GM12878 (cell line): ENCODE measurements around the gene DLX1. TPM values are rescaled to one million over a fixed set of nuclear protein-coding genes. Genes with fewer than 3 reads are reported as not detected.
A peak's percentile ranks its signal among the peaks of the same experiment; 100 is the strongest.

Experiments used
- ATAC-seq: fragments of 200-7000 bp; cut with Tn5 transposase; 3 replicates; pipeline ENCODE4 v1.9.1; 2020; ENCODE audit warnings: mild to moderate bottlenecking, moderate library complexity
- BruUV-seq: library from RNA; stranded (reverse); fragments of 400-500 nt; replicated peaks from 2 replicates; lab custom pipeline; 2021; lab: Mats Ljungman, UMichigan
- CTCF ChIA-PET: fragments of 300-600 bp; sonication (Branson Sonifier 250); formaldehyde crosslinking; extraction: SDS; loops from one replicate; lab custom pipeline; 2021; ENCODE audit warnings: inconsistent platforms; lab: Yijun Ruan, JAX
- POLR2A ChIA-PET: fragments of 350-600 bp; formaldehyde crosslinking; extraction: SDS; loops from one replicate; lab custom pipeline; 2021; ENCODE audit warnings: inconsistent platforms; lab: Charles Lee
- RAD21 ChIA-PET: fragments of 300-600 bp; sonication (Branson Sonifier 250); formaldehyde crosslinking; loops from one replicate; lab custom pipeline; 2023; ENCODE audit warnings: antibody characterized with exemption; ENCODE audit not compliant: unreplicated experiment; lab: Charles Lee
- SMC1A ChIA-PET: fragments of 300-600 bp; sonication (Branson Sonifier 250); formaldehyde crosslinking; loops from one replicate; lab custom pipeline; 2023; ENCODE audit not compliant: unreplicated experiment, uncharacterized antibody; lab: Charles Lee
- DNase-seq: peaks from one replicate; pipeline ENCODE4 v3.0.0-alpha.2; 2011; ENCODE audit warnings: low read depth, low spot score
- FAIRE-seq: peaks from 3 replicates; lab custom pipeline; 2011; peaks lifted over from hg19 to GRCh38; lab: Jason Lieb, UNC
- H2AFZ ChIP-seq: 2 replicates; pipeline ENCODE4 v1.6.0; 2011; ENCODE audit warnings: low read depth, low read length, control low read depth; ENCODE audit not compliant: control insufficient read depth
- H3K27ac ChIP-seq: 2 replicates; pipeline ENCODE4 v1.5.1; 2011; ENCODE audit warnings: control low read depth; ENCODE audit not compliant: control insufficient read depth, insufficient read depth
- H3K27me3 ChIP-seq, 2 experiments: replicated peaks in 1 of 2; 2 replicates each; pipeline versions ENCODE4 v1.6.0 to v1.6.1; 2011; ENCODE audit warnings: low read length in 1 of 2; ENCODE audit not compliant: control insufficient read depth in 2 of 2, insufficient read depth in 2 of 2
- H3K36me3 ChIP-seq, 2 experiments: 2 replicates each; pipeline ENCODE4 v1.5.1; 2011; ENCODE audit warnings: low read length in 1 of 2; ENCODE audit not compliant: control insufficient read depth in 2 of 2, insufficient read depth in 2 of 2
- H3K4me1 ChIP-seq: 2 replicates; pipeline ENCODE4 v1.6.1; 2011; ENCODE audit warnings: mild to moderate bottlenecking, low read length, moderate library complexity, mixed read lengths; ENCODE audit not compliant: control insufficient read depth, insufficient read depth
- H3K4me2 ChIP-seq: 2 replicates; pipeline ENCODE4 v1.6.0; 2011; ENCODE audit warnings: control low read depth; ENCODE audit not compliant: control insufficient read depth, insufficient read depth
- H3K4me3 ChIP-seq: fragments of 200-600 bp; sonication (generic); 2 replicates; pipeline ENCODE4 v1.5.1; 2016
- H3K79me2 ChIP-seq: 2 replicates; pipeline ENCODE4 v1.6.0; 2011; ENCODE audit warnings: low read length; ENCODE audit not compliant: control insufficient read depth, insufficient read depth
- H3K9ac ChIP-seq: 2 replicates; pipeline ENCODE4 v1.8.0; 2011; ENCODE audit warnings: low read length, control low read depth, mixed read lengths; ENCODE audit not compliant: control insufficient read depth, insufficient read depth
- H3K9me3 ChIP-seq: replicated peaks from 3 replicates; pipeline ENCODE4 v1.5.1; 2011; ENCODE audit warnings: mild to moderate bottlenecking, low read length; ENCODE audit not compliant: control insufficient read depth, insufficient read depth
- H4K20me1 ChIP-seq: 2 replicates; pipeline ENCODE4 v1.6.0; 2011; ENCODE audit not compliant: control insufficient read depth, insufficient read depth
- CEBPB ChIP-seq, 2 experiments: fragments of 150-350 bp in 1 of 2; IDR thresholded peaks; 2 replicates each; pipeline ENCODE4 v1.6.1; 2012 to 2014; ENCODE audit warnings: low read depth in 2 of 2, low read length in 2 of 2, borderline replicate concordance in 1 of 2, inconsistent platforms in 1 of 2
- CEBPZ ChIP-seq: fragments of 150-350 bp; IDR thresholded peaks from 2 replicates; pipeline ENCODE4 v1.6.1; 2016; ENCODE audit warnings: low read depth, low read length
- CHD1 ChIP-seq: IDR thresholded peaks from 2 replicates; pipeline ENCODE4 v1.6.1; 2012; ENCODE audit warnings: low read depth, low read length, improper control_type of control experiment
- ELK1 ChIP-seq: IDR thresholded peaks from 2 replicates; pipeline ENCODE4 v1.6.1; 2012; ENCODE audit warnings: low read depth, low read length, improper control_type of control experiment
- HCFC1 ChIP-seq: fragments of 150-350 bp; IDR thresholded peaks from 2 replicates; pipeline ENCODE4 v1.6.1; 2014; ENCODE audit warnings: low read length
- HDGF ChIP-seq: fragments of 450-650 bp; IDR thresholded peaks from 2 replicates; pipeline ENCODE4 v1.6.1; 2016; ENCODE audit warnings: antibody characterized with exemption
- IKZF1 ChIP-seq: fragments of 450-650 bp; conservative IDR thresholded peaks from 2 replicates; pipeline ENCODE4 v1.6.1; 2017; ENCODE audit warnings: antibody characterized with exemption, mild to moderate bottlenecking
- LARP7 ChIP-seq: fragments of 450-650 bp; IDR thresholded peaks from 2 replicates; pipeline ENCODE4 v1.6.1; 2017; ENCODE audit warnings: mild to moderate bottlenecking
- NBN ChIP-seq: fragments of 450-650 bp; IDR thresholded peaks from 2 replicates; pipeline ENCODE4 v1.6.1; 2016
- POLR2A ChIP-seq: IDR thresholded peaks from 2 replicates; pipeline ENCODE4 v1.6.1; 2011; ENCODE audit warnings: low read depth, mild to moderate bottlenecking, low read length
- POU2F2 ChIP-seq: IDR thresholded peaks from 3 replicates; pipeline ENCODE4 v1.6.1; 2011; ENCODE audit warnings: low read depth, mild to moderate bottlenecking, low read length, borderline replicate concordance
- RB1 ChIP-seq: fragments of 450-650 bp; formaldehyde crosslinking; IDR thresholded peaks from 2 replicates; pipeline ENCODE4 v1.6.1; 2017; ENCODE audit warnings: mild to moderate bottlenecking, borderline replicate concordance
- SP1 ChIP-seq: IDR thresholded peaks from one replicate; pipeline ENCODE4 v1.6.1; 2011; ENCODE audit warnings: low read depth, low read length
- STAT3 ChIP-seq: IDR thresholded peaks from 2 replicates; pipeline ENCODE4 v1.6.1; 2011; ENCODE audit warnings: low read depth, low read length, improper control_type of control experiment
- SUPT20H ChIP-seq: IDR thresholded peaks from 2 replicates; pipeline ENCODE4 v1.6.1; 2011; ENCODE audit warnings: low read depth, mild to moderate bottlenecking, low read length, moderate library complexity, borderline replicate concordance; ENCODE audit not compliant: control insufficient read depth
- TBL1XR1 ChIP-seq: IDR thresholded peaks from 2 replicates; pipeline ENCODE4 v1.6.1; 2012; ENCODE audit warnings: low read depth, low read length, improper control_type of control experiment
- ZNF622 ChIP-seq: fragments of 450-650 bp; IDR thresholded peaks from 2 replicates; pipeline ENCODE4 v1.6.1; 2017; ENCODE audit warnings: mild to moderate bottlenecking, inconsistent platforms
- WGBS: methylation state at CpG from one replicate; pipeline ENCODE4 v1.1.6; 2016; ENCODE audit warnings: low lambda C conversion rate; ENCODE audit not compliant: insufficient replicate concordance, insufficient coverage; ENCODE audit errors: missing lambda C conversion rate; 5-methylcytosine and 5-hydroxymethylcytosine counted together
- in situ Hi-C: fragments of 300-500 bp; cut with MboI; formaldehyde crosslinking; loops from 9 replicates; pipeline ENCODE4 v1.14.3; 2018; ENCODE audit warnings: mixed read lengths
- intact Hi-C: fragments of 100-400 bp; cut with micrococcal nuclease; formaldehyde crosslinking; loops from one replicate; pipeline ENCODE4 v1.14.2; 2022; ENCODE audit not compliant: unreplicated experiment
- polyA plus RNA-seq, 11 experiments: library from polyadenylated mRNA; depleted of rRNA in 4 of 11; unstranded in 6 of 11; stranded (reverse) in 5 of 11; fragments of >200 nt; fragmentation: Nextera tagmentation in 4 of 11; fragmentation: Illumina TruSeq in 1 of 11; extraction: Ambion mirVana in 4 of 11; extraction: Trizol in 1 of 11; gene quantifications; 1 replicate in 1 of 11; 2 replicates in 10 of 11; pipeline versions ENCODE4 v1.2.1 to v1.2.3, GENCODE V29; 2011 to 2016; ENCODE audit warnings: inconsistent platforms in 2 of 11, missing spikeins in 2 of 11, low read depth in 1 of 11
- total RNA-seq, 4 experiments: library from RNA; depleted of rRNA in 3 of 4; stranded (reverse); fragments of >200 nt in 3 of 4; fragmentation: Illumina TruSeq in 1 of 4; extraction: Trizol in 1 of 4; gene quantifications; 2 replicates each; pipeline versions ENCODE4 v1.2.1 to v1.2.3, GENCODE V29; 2013 to 2021
- TF ChIP-seq, protein P1 (sequence below): fragments of 450-650 bp; IDR thresholded peaks from 2 replicates; pipeline ENCODE4 v1.6.1; 2014; ENCODE audit warnings: mild to moderate bottlenecking

DLX1 gene
- total and polyA plus RNA-seq, 10 of the 15 experiments (the other 5 are each of a cell fraction or from before 2014, with no cell fraction given) = 0.06 TPM; not detected in 9

DNA sequence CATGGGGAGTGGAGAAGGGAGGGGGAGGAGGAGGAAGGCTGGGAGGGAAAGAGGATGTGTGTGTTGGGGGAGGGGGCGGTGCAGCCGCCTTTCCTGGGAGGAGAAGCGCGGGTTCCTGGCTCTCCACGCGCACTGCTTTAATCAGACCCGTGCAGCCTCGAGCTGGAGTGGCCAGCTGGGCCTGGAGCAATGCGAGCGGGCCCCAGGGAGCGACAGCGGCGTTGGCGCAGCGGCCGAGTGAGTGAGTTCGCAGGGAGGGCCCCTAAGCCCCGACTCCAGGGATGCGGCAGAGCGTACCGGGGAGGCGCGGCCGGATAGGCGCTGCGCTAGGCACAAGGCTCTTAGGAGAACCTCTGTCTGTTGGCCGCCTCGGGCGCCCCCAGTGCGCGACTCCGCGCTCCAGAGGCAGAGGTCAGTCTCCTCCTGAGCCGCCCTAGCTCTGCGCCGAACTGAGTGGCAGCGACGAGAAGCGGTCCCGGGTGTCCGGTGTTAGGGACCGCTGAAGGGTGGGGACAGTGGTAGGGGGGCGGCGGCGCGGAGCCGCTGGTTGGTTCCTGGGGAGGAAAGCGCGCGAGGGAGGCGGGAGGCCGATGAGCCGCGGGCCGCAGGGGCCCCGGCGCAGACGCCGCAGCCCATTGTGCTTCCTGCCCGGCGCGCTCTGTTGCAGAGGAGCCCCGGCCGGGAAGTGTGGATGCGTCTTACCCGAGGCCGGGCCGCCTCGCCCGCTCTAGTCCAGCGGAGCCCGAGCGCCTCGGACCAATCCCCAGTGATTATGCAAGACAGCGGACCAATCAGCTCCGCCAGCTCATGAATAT lies 455 bp upstream of the DLX1 start:
- SMC1A ChIA-PET = interaction anchor here (1.0 to 1.4 kb wide), 2 partner anchors 12 to 34 kb away, joined by 3 to 4 read pairs; no protein-coding TSS in a partner anchor
- FAIRE-seq = peak; percentile 84
- TF ChIP-seq HDGF (no peak), HCFC1 (no peak), TBL1XR1 (no peak), CHD1 (no peak), STAT3 (no peak), LARP7 (0 out of 2 replicates have a peak, but pooled peaks have one; percentile 37), POU2F2 (peak; percentile 98), ZNF622 (no peak), SP1 (peak; percentile 39), NBN (no peak), IKZF1 (0 out of 2 replicates have a peak, but pooled peaks have one; percentile 12), RB1 (0 out of 2 replicates have a peak, but pooled peaks have one; percentile 31), SUPT20H (no peak), POLR2A (peak; percentile 52; the same call in 1 of the 2 replicates), ELK1 (no peak), CEBPB (IDR thresholded peaks at IDR 0.05; ENCODE audit: borderline replicate concordance in 1 of 2, low read depth in 2 of 2, low read length in 2 of 2) (0 out of 4 replicates have a peak, but pooled peaks of 1 of the 2 experiments have one; percentile 8), CEBPZ (no peak)
- TF ChIP-seq, protein P1, sequence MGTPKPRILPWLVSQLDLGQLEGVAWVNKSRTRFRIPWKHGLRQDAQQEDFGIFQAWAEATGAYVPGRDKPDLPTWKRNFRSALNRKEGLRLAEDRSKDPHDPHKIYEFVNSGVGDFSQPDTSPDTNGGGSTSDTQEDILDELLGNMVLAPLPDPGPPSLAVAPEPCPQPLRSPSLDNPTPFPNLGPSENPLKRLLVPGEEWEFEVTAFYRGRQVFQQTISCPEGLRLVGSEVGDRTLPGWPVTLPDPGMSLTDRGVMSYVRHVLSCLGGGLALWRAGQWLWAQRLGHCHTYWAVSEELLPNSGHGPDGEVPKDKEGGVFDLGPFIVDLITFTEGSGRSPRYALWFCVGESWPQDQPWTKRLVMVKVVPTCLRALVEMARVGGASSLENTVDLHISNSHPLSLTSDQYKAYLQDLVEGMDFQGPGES = no peak

More for the DNA sequence above, 455 bp upstream of the DLX1 start:
- Histone ChIP-seq H2AFZ (peak overlapping the region; percentile 80), H3K4me2 (peak overlapping the region; percentile 97), H3K36me3 (no peaks in the 10 kb centered on the region), H3K79me2 (no peaks in the 10 kb centered on the region), H3K9ac (no peak overlapping the region), H3K27me3 (peaks cover 46 to 68% of the 10 kb centered on the region in 2 experiments), H3K27ac (no peak overlapping the region), H3K9me3 (no peaks in the 10 kb centered on the region; the same call in 2 of the 3 replicates), H3K4me1 (peaks cover 17% of the 10 kb centered on the region), H3K4me3 (peak overlapping the region; percentile 69), H4K20me1 (peaks cover 7% of the 10 kb centered on the region)
- POLR2A ChIA-PET = no interaction called here
- RAD21 ChIA-PET = no interaction called here
- ATAC-seq = peak; percentile 89
- in situ Hi-C loops = no loop called here
- intact Hi-C loops = loop anchor here (5.0 kb wide), 1 partner anchor 88 kb away; the partner anchor contains the start of gene METAP1D
- WGBS = 5% methylated on average over 61 of the region's 76 CpGs
- CTCF ChIA-PET = interaction anchor here (0.9 to 1.0 kb wide), 3 partner anchors 12 to 377 kb away, joined by 3 read pairs; no protein-coding TSS in a partner anchor
- no TSS peak for BruUV-seq
- no peak for DNase-seq
